HG03045 (cell line): Measurements from ENCODE around the gene PIERCE2.
A peak's percentile ranks its signal among the peaks of the same experiment; 100 is the strongest.
"Not testable (repeated sequence)": the region's sequence is repeated elsewhere in the genome, so short reads cannot be mapped to it uniquely, and the experiment has no call there.

ENCODE experiments used
- ATAC-seq: cut with Tn5 transposase; IDR thresholded peaks from one replicate; pipeline ENCODE4 v1.9.1; 2021; ENCODE audit warnings: mild to moderate bottlenecking, moderate library complexity; ENCODE audit not compliant: unreplicated experiment

PIERCE2 gene

GRCh38 chr15:55408012-55408928 lies at the start of gene PIERCE2, which contains the start of gene CCPG1:
Gene PIERCE2 (plus strand): TSS chr15:55408495. CDS start chr15:55408769, 274 bp downstream.
Gene CCPG1 (minus strand): TSS chr15:55408359. CDS start chr15:55389424, 18,935 bp downstream.
- peak; percentile 94 for ATAC-seq

GRCh38 chr15:55360256-55360655 lies 48.0 kb upstream of the PIERCE2 start:
- no peak for ATAC-seq

GRCh38 chr15:55361048-55361447 lies 47.2 kb upstream of the PIERCE2 start:
- ATAC-seq: no peak

GRCh38 chr15:55362641-55363040 lies 45.7 kb upstream of the PIERCE2 start:
- no peak for ATAC-seq

GRCh38 chr15:55366981-55367380 lies 41.3 kb upstream of the PIERCE2 start:
- no peak for ATAC-seq

- no peak for ATAC-seq
Measured at GRCh38 chr15:55372701-55373440, 35.4 kb upstream of the PIERCE2 start.

GRCh38 chr15:55379095-55379494 lies 29.2 kb upstream of the PIERCE2 start:
- no peak for ATAC-seq

GRCh38 chr15:55381595-55381994 lies 26.7 kb upstream of the PIERCE2 start:
- ATAC-seq: no peak

GRCh38 chr15:55383687-55384086 lies 24.6 kb upstream of the PIERCE2 start:
- ATAC-seq: no peak

GRCh38 chr15:55387027-55387426 lies 21.3 kb upstream of the PIERCE2 start:
- no peak for ATAC-seq

GRCh38 chr15:55389264-55389607 lies 19.1 kb upstream of the PIERCE2 start:
- no peak for ATAC-seq

GRCh38 chr15:55394694-55395093 lies 13.6 kb upstream of the PIERCE2 start:
- ATAC-seq: no peak

- no peak for ATAC-seq
Measured at GRCh38 chr15:55398243-55398642, 10.1 kb upstream of the PIERCE2 start.

GRCh38 chr15:55400050-55400449 lies 8.2 kb upstream of the PIERCE2 start:
- not testable (repeated sequence) for ATAC-seq

GRCh38 chr15:55401786-55402246 lies 6.5 kb upstream of the PIERCE2 start:
- ATAC-seq: no peak

GRCh38 chr15:55402707-55403106 lies 5.6 kb upstream of the PIERCE2 start:
- no peak for ATAC-seq

- ATAC-seq: no peak
Measured at GRCh38 chr15:55403531-55403930, 4.8 kb upstream of the PIERCE2 start.

- ATAC-seq: no peak
Measured at GRCh38 chr15:55407498-55408011, 740 bp upstream of the PIERCE2 start.

- ATAC-seq: not testable (repeated sequence)
Measured at GRCh38 chr15:55408976-55409375, 681 bp downstream of the PIERCE2 start.

- ATAC-seq: not testable (repeated sequence)
Measured at GRCh38 chr15:55417678-55418077, 9.4 kb downstream of the PIERCE2 start.

- ATAC-seq: no peak
Measured at GRCh38 chr15:55420171-55420866, 12.0 kb downstream of the PIERCE2 start.
